B cell (primary cell): ENCODE results near the gene CNTN4. TPM values are rescaled to one million over a fixed set of nuclear protein-coding genes. Genes with fewer than 3 reads are reported as not detected.

Experiments
- ATAC-seq: fragments of 200-7000 bp; cut with Tn5 transposase; one replicate; pipeline ENCODE4 v1.10.0; 2021; ENCODE audit warnings: low read depth, mild to moderate bottlenecking, moderate number of reproducible peaks, moderate library complexity
- CTCF ChIA-PET: fragments of 350-600 bp; sonication (Branson Sonifier 250); formaldehyde crosslinking; loops from one replicate; lab custom pipeline; 2021; ENCODE audit warnings: antibody characterized with exemption, inconsistent platforms; lab: Charles Lee
- POLR2A ChIA-PET: fragments of 350-600 bp; sonication (Branson Sonifier 250); formaldehyde crosslinking; loops from one replicate; lab custom pipeline; 2021; ENCODE audit warnings: antibody characterized with exemption; lab: Charles Lee
- DNase-seq: peaks from one replicate; pipeline ENCODE4 v3.0.0; 2013
- H2AFZ ChIP-seq: 2 replicates; pipeline ENCODE4 v1.6.1; 2012; ENCODE audit warnings: mild to moderate bottlenecking, low read depth, low read length; ENCODE audit not compliant: insufficient read depth, poor library complexity, severe bottlenecking
- H3K27ac ChIP-seq, 2 donors: 1 replicate in 1 of 2; 2 replicates in 1 of 2; pipeline ENCODE4 v1.5.1; 2012 to 2013; ENCODE audit warnings: low read length in 2 of 2, mild to moderate bottlenecking in 2 of 2, moderate library complexity in 1 of 2
- H3K27me3 ChIP-seq, 4 experiments: fragments of 200-600 bp in 1 of 4; sonication (generic) in 1 of 4; replicated peaks in 1 of 4; 1 replicate in 2 of 4; 2 replicates in 2 of 4; pipeline versions ENCODE4 v1.6.1 to v1.7.0; 2013 to 2016; ENCODE audit warnings: low read length in 3 of 4, mild to moderate bottlenecking in 2 of 4, mixed read lengths in 1 of 4, moderate library complexity in 1 of 4; ENCODE audit not compliant: insufficient read depth in 4 of 4, control insufficient read depth in 3 of 4; ENCODE audit errors: control extremely low read depth in 1 of 4
- H3K36me3 ChIP-seq, 2 experiments: replicated peaks in 1 of 2; 1 replicate in 1 of 2; 2 replicates in 1 of 2; pipeline versions ENCODE4 v1.6.1 to v1.7.1; 2013; ENCODE audit warnings: low read length in 1 of 2; ENCODE audit not compliant: insufficient read depth in 2 of 2, control insufficient read depth in 1 of 2; ENCODE audit errors: control extremely low read depth in 1 of 2, extremely low read depth in 1 of 2
- H3K4me1 ChIP-seq, 2 donors: fragments of 200-600 bp in 1 of 2; sonication (generic) in 1 of 2; 1 replicate in 1 of 2; 2 replicates in 1 of 2; pipeline versions ENCODE4 v1.5.1 to v1.6.1; 2013 to 2017; ENCODE audit warnings: low read length in 2 of 2; ENCODE audit not compliant: control insufficient read depth in 2 of 2, insufficient read depth in 2 of 2
- H3K4me2 ChIP-seq: replicated peaks from 2 replicates; pipeline ENCODE3; 2012; ENCODE audit warnings: mild to moderate bottlenecking, low read depth, low read length; ENCODE audit not compliant: poor library complexity, severe bottlenecking
- H3K4me3 ChIP-seq, 5 experiments: fragments of 200-600 bp in 1 of 5; sonication (generic) in 1 of 5; 1 replicate in 3 of 5; 2 replicates in 2 of 5; pipeline versions ENCODE4 v1.5.1 to v1.7.0; 2011 to 2016; ENCODE audit warnings: low read length in 4 of 5, mild to moderate bottlenecking in 4 of 5, low read depth in 2 of 5, control low read depth in 1 of 5, moderate library complexity in 1 of 5; ENCODE audit not compliant: insufficient read depth in 1 of 5; ENCODE audit errors: control extremely low read depth in 1 of 5, extremely low read depth in 1 of 5
- H3K79me2 ChIP-seq: fragments of 200-600 bp; sonication (generic); one replicate; pipeline ENCODE4 v1.6.0; 2016; ENCODE audit warnings: low read length; ENCODE audit not compliant: control insufficient read depth, insufficient read depth
- H3K9ac ChIP-seq: fragments of 200-600 bp; sonication (generic); 2 replicates; pipeline ENCODE4 v1.6.1; 2017; ENCODE audit warnings: mild to moderate bottlenecking, low read length, moderate library complexity
- H3K9me3 ChIP-seq, 3 donors: one replicate each; pipeline versions ENCODE4 v1.6.1 to v1.7.1; 2013; ENCODE audit warnings: low read length in 2 of 3; ENCODE audit not compliant: control insufficient read depth in 2 of 3, insufficient read depth in 1 of 3; ENCODE audit errors: control extremely low read depth in 1 of 3
- H4K20me1 ChIP-seq: 2 replicates; pipeline ENCODE4 v1.6.0; 2012; ENCODE audit warnings: mild to moderate bottlenecking, low read length; ENCODE audit not compliant: insufficient read depth, control insufficient read depth, poor library complexity, severe bottlenecking
- H3K27ac Mint-ChIP-seq: one replicate; pipeline ENCODE4 v1.8.0; 2021; ENCODE audit warnings: mixed read lengths
- H3K27me3 Mint-ChIP-seq: one replicate; pipeline ENCODE4 v1.8.0; 2021; ENCODE audit warnings: mixed read lengths
- H3K4me1 Mint-ChIP-seq: one replicate; pipeline ENCODE4 v1.8.0; 2021; ENCODE audit warnings: mixed read lengths
- H3K4me3 Mint-ChIP-seq: one replicate; pipeline ENCODE4 v1.8.0; 2021; ENCODE audit warnings: mixed read lengths
- H3K9me3 Mint-ChIP-seq: one replicate; pipeline ENCODE4 v1.8.0; 2022; ENCODE audit warnings: mixed read lengths; ENCODE audit not compliant: insufficient read depth
- CTCF ChIP-seq: fragments of 200-600 bp; IDR thresholded peaks from one replicate; pipeline ENCODE4 v1.8.0; 2022; ENCODE audit warnings: antibody characterized with exemption, mild to moderate bottlenecking
- EZH2 ChIP-seq: IDR thresholded peaks from 2 replicates; pipeline ENCODE4 v1.6.1; 2012; ENCODE audit warnings: borderline replicate concordance, low read depth, mild to moderate bottlenecking, moderate library complexity, low read length; ENCODE audit not compliant: insufficient read depth, poor library complexity, severe bottlenecking
- WGBS: methylation state at CpG from one replicate; pipeline ENCODE4 v1.1.5; 2013; ENCODE audit warnings: missing lambda C conversion rate; ENCODE audit not compliant: insufficient coverage; 5-methylcytosine and 5-hydroxymethylcytosine counted together
- intact Hi-C: fragments of 100-400 bp; cut with micrococcal nuclease; formaldehyde crosslinking; loops from one replicate; pipeline ENCODE4 v1.10.0; 2022
- polyA plus RNA-seq: library from polyadenylated mRNA; depleted of rRNA; stranded (reverse); fragments of >200 nt; gene quantifications from 2 replicates; pipeline ENCODE4 v1.2.3, GENCODE V29; 2012
- total RNA-seq, 2 donors: library from RNA; stranded (reverse); fragments of 120-200 nt in 1 of 2; gene quantifications; 1 replicate in 1 of 2; 2 replicates in 1 of 2; pipeline versions ENCODE4 v1.2.3 to v1.2.4, GENCODE V29; 2013 to 2022

Gene CNTN4
- total and polyA plus RNA-seq, 2 donors (not counting 1 experiment from before 2014, with no cell fraction given), result 0.05 TPM; not detected in 1

DNA sequence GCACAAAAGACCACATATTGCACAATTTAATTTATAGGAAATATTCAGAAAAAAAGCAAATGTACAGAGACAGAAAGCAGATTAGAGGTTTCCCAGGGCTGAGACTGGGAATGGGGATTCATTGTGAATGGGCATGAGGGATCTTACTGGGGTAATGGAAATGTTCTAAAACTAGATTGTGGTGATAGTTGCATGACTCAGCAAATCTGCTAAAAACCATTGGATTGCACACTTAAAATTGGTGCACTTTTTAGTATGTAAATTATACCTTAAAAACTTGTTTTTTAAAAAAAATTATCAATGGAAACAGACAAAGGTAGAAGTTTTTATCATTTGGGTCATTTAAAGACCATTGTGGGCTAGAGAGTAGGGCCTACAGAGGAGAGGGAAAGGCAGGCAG is 780.9 kb downstream of the CNTN4 start:
- Histone ChIP-seq H3K4me3 (no peak overlapping the region), H3K4me2 (no peak overlapping the region), H3K27ac (no peak overlapping the region), H3K27me3 (no peaks in the 10 kb centered on the region), H4K20me1 (no peaks in the 10 kb centered on the region), H3K9ac (no peak overlapping the region), H3K9me3 (no peaks in the 10 kb centered on the region), H2AFZ (no peak overlapping the region), H3K79me2 (no peaks in the 10 kb centered on the region), H3K36me3 (no peaks in the 10 kb centered on the region), H3K4me1 (no peaks in the 10 kb centered on the region)
- intact Hi-C loops, result no loop called here
- Mint-ChIP-seq H3K27me3 (no peaks in the 10 kb centered on the region), H3K4me3 (no peak overlapping the region), H3K27ac (no peak overlapping the region), H3K4me1 (no peaks in the 10 kb centered on the region), H3K9me3 (no peaks in the 10 kb centered on the region)
- CTCF ChIA-PET, result no interaction called here
- POLR2A ChIA-PET, result no interaction called here
- TF ChIP-seq EZH2, result no peak
- no peak for TF ChIP-seq CTCF
- ATAC-seq (no peak), DNase-seq (no peak)

- no peak overlapping the region for H3K27ac ChIP-seq
- H3K27me3 ChIP-seq, result no peaks in the 10 kb centered on the region
- 94% methylated on average over 6 of the region's 7 CpGs for WGBS
- ChIA-PET POLR2A (no interaction called here), CTCF (no interaction called here)
- Mint-ChIP-seq H3K4me3 (no peak overlapping the region), H3K27ac (no peak overlapping the region), H3K9me3 (no peaks in the 10 kb centered on the region), H3K27me3 (no peaks in the 10 kb centered on the region), H3K4me1 (no peaks in the 10 kb centered on the region)
- no peak overlapping the region for H2AFZ ChIP-seq
- no peak overlapping the region for H3K4me3 ChIP-seq
- no peaks in the 10 kb centered on the region for H3K79me2 ChIP-seq
- no peaks in the 10 kb centered on the region for H3K9me3 ChIP-seq
- ATAC-seq, result no peak
- intact Hi-C loops, result no loop called here
- no peaks in the 10 kb centered on the region for H3K36me3 ChIP-seq
- H3K4me1 ChIP-seq, result no peaks in the 10 kb centered on the region
- no peak for TF ChIP-seq CTCF
- no peak for TF ChIP-seq EZH2
- no peak for DNase-seq
- no peaks in the 10 kb centered on the region for H4K20me1 ChIP-seq
- H3K9ac ChIP-seq, result no peak overlapping the region
- H3K4me2 ChIP-seq, result no peak overlapping the region
Measured at GRCh38 chr3:2880218-2880756, 781.6 kb downstream of the CNTN4 start.
